HCT116 (cell line): ENCODE data around the gene MTF2. TPM values are rescaled to one million over a fixed set of nuclear protein-coding genes. Genes with fewer than 3 reads are reported as not detected.

ENCODE experiments used
- ATAC-seq: fragments of 200-7000 bp; cut with Tn5 transposase; 2 replicates; pipeline ENCODE4 v1.9.1; 2020; ENCODE audit warnings: mild to moderate bottlenecking, moderate library complexity
- BruUV-seq: library from RNA; stranded (reverse); fragments of 400-500 nt; replicated peaks from 2 replicates; lab custom pipeline; 2021; lab: Mats Ljungman, UMichigan
- CTCF ChIA-PET: fragments of 300-600 bp; sonication (Branson Sonifier 250); formaldehyde crosslinking; loops from one replicate; lab custom pipeline; 2021; ENCODE audit warnings: antibody characterized with exemption; lab: Charles Lee
- POLR2A ChIA-PET: fragments of 300-600, 350-600 bp; sonication (Branson Sonifier 250); formaldehyde crosslinking; loops from one replicate; lab custom pipeline; 2021; ENCODE audit warnings: antibody characterized with exemption; lab: Charles Lee
- RAD21 ChIA-PET, 2 experiments: fragments of 300-600 bp; sonication (Branson Sonifier 250); formaldehyde crosslinking; loops; one replicate each; lab custom pipeline; 2023; ENCODE audit warnings: low total read pairs in 2 of 2; ENCODE audit not compliant: uncharacterized antibody in 2 of 2, unreplicated experiment in 2 of 2, low non-redundant PET in 1 of 2; lab: Charles Lee
- DNase-seq: peaks from one replicate; pipeline ENCODE4 v3.0.0-alpha.2; 2010; ENCODE audit warnings: low read depth, low spot score
- H2AFZ ChIP-seq: fragments of 200-600 bp; shearing (Covaris generic), sonication (generic); 2 replicates; pipeline ENCODE4 v1.6.1; 2017; ENCODE audit warnings: low read depth, mixed run types, mixed read lengths, antibody characterized with exemption, low read length; ENCODE audit not compliant: poor library complexity, severe bottlenecking
- H3K27ac ChIP-seq: 2 replicates; pipeline ENCODE4 v1.5.1; 2012; ENCODE audit warnings: low read depth, low read length
- H3K27me3 ChIP-seq: fragments of 200-600 bp; sonication (generic); 2 replicates; pipeline ENCODE4 v1.6.1; 2016; ENCODE audit warnings: mixed run types, low read length, mixed read lengths; ENCODE audit not compliant: insufficient read depth
- H3K36me3 ChIP-seq, 2 experiments: fragments of 200-500 bp in 1 of 2; fragments of 200-600 bp in 1 of 2; sonication (Bioruptor generic) in 1 of 2; sonication (generic) in 1 of 2; 2 replicates each; pipeline versions ENCODE4 v1.5.1 to v1.6.1; 2014 to 2016; ENCODE audit warnings: low read length in 2 of 2, inconsistent platforms in 1 of 2, mixed read lengths in 1 of 2, mixed run types in 1 of 2; ENCODE audit not compliant: insufficient read depth in 2 of 2, control insufficient read depth in 1 of 2
- H3K4me1 ChIP-seq, 2 experiments: fragments of 200-600 bp in 1 of 2; sonication (generic) in 1 of 2; 2 replicates each; pipeline versions ENCODE4 v1.5.1 to v1.6.1; 2012 to 2017; ENCODE audit warnings: low read length in 2 of 2, inconsistent platforms in 1 of 2, mild to moderate bottlenecking in 1 of 2, mixed read lengths in 1 of 2, mixed run types in 1 of 2, moderate library complexity in 1 of 2; ENCODE audit not compliant: insufficient read depth in 2 of 2, control insufficient read depth in 1 of 2
- H3K4me2 ChIP-seq: fragments of 200-600 bp; sonication (generic); 2 replicates; pipeline ENCODE4 v1.6.1; 2017; ENCODE audit warnings: mixed run types, low read length, mixed read lengths
- H3K4me3 ChIP-seq, 2 experiments: fragments of 200-600 bp in 1 of 2; sonication (generic) in 1 of 2; replicated peaks in 1 of 2; 2 replicates each; pipeline ENCODE4 v1.5.1; 2011 to 2016; ENCODE audit warnings: low read length in 2 of 2, control low read depth in 1 of 2, low read depth in 1 of 2, mild to moderate bottlenecking in 1 of 2, mixed read lengths in 1 of 2, mixed run types in 1 of 2
- H3K79me2 ChIP-seq: fragments of 200-600 bp; sonication (generic); 2 replicates; pipeline ENCODE4 v1.6.1; 2017; ENCODE audit warnings: mild to moderate bottlenecking, mixed run types, low read length, moderate library complexity, mixed read lengths; ENCODE audit not compliant: insufficient read depth
- H3K9ac ChIP-seq: fragments of 200-600 bp; sonication (generic); 2 replicates; pipeline ENCODE4 v1.6.1; 2016; ENCODE audit warnings: low read length, mixed read lengths
- H3K9me2 ChIP-seq: fragments of 200-600 bp; sonication (generic), shearing (Covaris generic); 2 replicates; pipeline ENCODE4 v1.6.1; 2017; ENCODE audit warnings: mixed run types, mild to moderate bottlenecking, moderate library complexity; ENCODE audit not compliant: insufficient read depth
- H3K9me3 ChIP-seq, 2 experiments: fragments of 200-500 bp in 1 of 2; fragments of 200-600 bp in 1 of 2; sonication (Bioruptor generic) in 1 of 2; sonication (generic) in 1 of 2; 2 replicates each; pipeline ENCODE4 v1.6.1; 2014 to 2017; ENCODE audit warnings: low read length in 2 of 2, mixed read lengths in 2 of 2, inconsistent platforms in 1 of 2, low read depth in 1 of 2, mild to moderate bottlenecking in 1 of 2, mixed run types in 1 of 2, moderate library complexity in 1 of 2; ENCODE audit not compliant: control insufficient read depth in 1 of 2, insufficient read depth in 1 of 2
- H4K20me1 ChIP-seq: fragments of 200-600 bp; sonication (generic), shearing (Covaris generic); 2 replicates; pipeline ENCODE4 v1.6.1; 2017; ENCODE audit warnings: mixed run types, mild to moderate bottlenecking, moderate library complexity; ENCODE audit not compliant: insufficient read depth
- EGR1 ChIP-seq: IDR thresholded peaks from 2 replicates; pipeline ENCODE4 v1.6.1; 2012; ENCODE audit warnings: low read depth
- ELF1 ChIP-seq: IDR thresholded peaks from 2 replicates; pipeline ENCODE4 v1.6.1; 2012; ENCODE audit warnings: low read depth, borderline replicate concordance
- EZH2 ChIP-seq: fragments of 200-600 bp; sonication (generic); IDR thresholded peaks from 2 replicates; pipeline ENCODE4 v1.6.1; 2017; ENCODE audit warnings: antibody characterized with exemption, mixed run types
- EZH2phosphoT487 ChIP-seq: fragments of 200-600 bp; IDR thresholded peaks from 2 replicates; pipeline ENCODE4 v1.6.1; 2018; ENCODE audit warnings: antibody characterized with exemption, borderline replicate concordance
- JUND ChIP-seq: IDR thresholded peaks from 2 replicates; pipeline ENCODE4 v1.6.1; 2012
- RAD21 ChIP-seq: IDR thresholded peaks from 2 replicates; pipeline ENCODE4 v1.6.1; 2012; ENCODE audit warnings: low read depth, mild to moderate bottlenecking
- SIN3A ChIP-seq: IDR thresholded peaks from 2 replicates; pipeline ENCODE4 v1.6.1; 2012; ENCODE audit warnings: low read depth
- SP1 ChIP-seq: IDR thresholded peaks from 2 replicates; pipeline ENCODE4 v1.6.1; 2012; ENCODE audit warnings: low read depth
- TCF7L2 ChIP-seq: IDR thresholded peaks from 2 replicates; pipeline ENCODE4 v1.7.0; 2011; ENCODE audit warnings: borderline replicate concordance, inconsistent platforms; ENCODE audit not compliant: insufficient read depth, insufficient read length; ENCODE audit errors: extremely low read depth
- ZFX ChIP-seq: fragments of 450-650 bp; IDR thresholded peaks from 2 replicates; pipeline ENCODE4 v1.6.1; 2017
- intact Hi-C: fragments of 100-400 bp; cut with micrococcal nuclease; formaldehyde crosslinking; loops from 2 replicates; pipeline ENCODE4 v1.10.0; 2022
- total RNA-seq: library from RNA; stranded (reverse); gene quantifications from one replicate; pipeline ENCODE4 v1.2.1, GENCODE V29; 2021; ENCODE audit not compliant: unreplicated experiment
- TF ChIP-seq, protein P1 (sequence below), 3 experiments: fragments of 200-600 bp in 1 of 3; sonication (generic) in 1 of 3; IDR thresholded peaks in 2 of 3; conservative IDR thresholded peaks in 1 of 3; 2 replicates each; pipeline ENCODE4 v1.5.1; 2012 to 2017; ENCODE audit warnings: low read depth in 2 of 3, low read length in 2 of 3, antibody characterized with exemption in 1 of 3, borderline replicate concordance in 1 of 3, control low read depth in 1 of 3, mild to moderate bottlenecking in 1 of 3, mixed read lengths in 1 of 3, mixed run types in 1 of 3, moderate library complexity in 1 of 3; ENCODE audit not compliant: insufficient read depth in 1 of 3
- TF ChIP-seq, protein P2 (sequence below): IDR thresholded peaks from 2 replicates; pipeline ENCODE4 v1.6.1; 2012
- TF ChIP-seq, protein P3 (sequence below): IDR thresholded peaks from 2 replicates; pipeline ENCODE4 v1.6.1; 2012; ENCODE audit warnings: low read depth

Gene MTF2
- total RNA-seq, 1 experiment from 2014 or later = 45.5 TPM

DNA sequence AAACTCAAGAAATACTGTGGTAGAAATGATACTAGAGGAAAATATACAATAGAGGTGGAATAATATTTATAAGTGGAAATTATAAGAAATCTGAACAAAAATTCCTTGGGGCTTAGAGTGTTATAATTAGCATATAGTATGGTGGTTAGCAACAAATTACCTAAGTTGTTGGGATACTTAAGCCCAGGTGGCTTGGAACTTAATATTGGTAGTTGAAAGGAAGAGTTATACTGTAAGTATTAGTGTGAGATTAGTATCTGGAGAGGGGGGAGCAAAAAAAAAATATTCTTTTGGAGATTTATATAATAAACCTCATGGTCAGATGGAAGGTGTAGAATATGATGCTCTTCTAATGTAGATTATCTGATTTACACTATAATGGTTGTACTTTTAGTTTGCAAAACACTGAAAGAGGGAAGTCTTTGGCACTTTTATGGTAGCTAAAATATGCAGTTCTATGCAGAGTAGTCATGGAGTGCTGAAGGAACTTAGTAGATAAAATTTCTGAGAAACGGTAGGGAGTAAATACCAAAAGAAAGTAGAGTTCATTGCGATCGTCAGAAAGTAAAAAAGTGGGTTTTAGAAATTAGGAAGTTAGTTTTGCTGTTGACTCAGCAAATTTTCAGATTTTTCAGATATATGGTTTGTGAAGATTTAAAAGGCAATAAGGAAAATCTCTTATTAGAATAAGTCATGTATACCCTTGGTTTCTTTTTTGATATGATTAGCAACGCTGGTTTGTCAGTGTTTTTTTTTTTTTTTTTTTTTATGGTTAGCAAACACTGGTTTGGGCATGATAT is 45.7 kb downstream of the MTF2 start:
- Histone ChIP-seq H3K36me3 (peaks cover 7 to 14% of the 10 kb centered on the region in 2 experiments; a peak in 3 of 4 replicates), H4K20me1 (no peaks in the 10 kb centered on the region; the same call in 1 of the 2 replicates), H3K27me3 (no peaks in the 10 kb centered on the region), H3K9me2 (no peaks in the 10 kb centered on the region), H3K27ac (no peak overlapping the region), H3K9ac (no peak overlapping the region), H3K4me1 (no peaks in the 10 kb centered on the region), H2AFZ (no peak overlapping the region), H3K79me2 (no peaks in the 10 kb centered on the region), H3K9me3 (no peaks in the 10 kb centered on the region), H3K4me2 (no peak overlapping the region), H3K4me3 (no peak overlapping the region)
- DNase-seq (no peak), ATAC-seq (no peak)
- RAD21 ChIA-PET = no interaction called here
- POLR2A ChIA-PET = no interaction called here
- TF ChIP-seq, protein P1, sequence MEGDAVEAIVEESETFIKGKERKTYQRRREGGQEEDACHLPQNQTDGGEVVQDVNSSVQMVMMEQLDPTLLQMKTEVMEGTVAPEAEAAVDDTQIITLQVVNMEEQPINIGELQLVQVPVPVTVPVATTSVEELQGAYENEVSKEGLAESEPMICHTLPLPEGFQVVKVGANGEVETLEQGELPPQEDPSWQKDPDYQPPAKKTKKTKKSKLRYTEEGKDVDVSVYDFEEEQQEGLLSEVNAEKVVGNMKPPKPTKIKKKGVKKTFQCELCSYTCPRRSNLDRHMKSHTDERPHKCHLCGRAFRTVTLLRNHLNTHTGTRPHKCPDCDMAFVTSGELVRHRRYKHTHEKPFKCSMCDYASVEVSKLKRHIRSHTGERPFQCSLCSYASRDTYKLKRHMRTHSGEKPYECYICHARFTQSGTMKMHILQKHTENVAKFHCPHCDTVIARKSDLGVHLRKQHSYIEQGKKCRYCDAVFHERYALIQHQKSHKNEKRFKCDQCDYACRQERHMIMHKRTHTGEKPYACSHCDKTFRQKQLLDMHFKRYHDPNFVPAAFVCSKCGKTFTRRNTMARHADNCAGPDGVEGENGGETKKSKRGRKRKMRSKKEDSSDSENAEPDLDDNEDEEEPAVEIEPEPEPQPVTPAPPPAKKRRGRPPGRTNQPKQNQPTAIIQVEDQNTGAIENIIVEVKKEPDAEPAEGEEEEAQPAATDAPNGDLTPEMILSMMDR (IDR thresholded peaks at IDR 0.05 in 2 of 3, conservative IDR thresholded peaks at IDR 0.05 in 1 of 3; ENCODE audit: borderline replicate concordance in 1 of 3, insufficient read depth in 1 of 3, low read depth in 2 of 3, low read length in 2 of 3) = no peak
- no peak for TF ChIP-seq EGR1
- no peak for TF ChIP-seq EZH2phosphoT487
- intact Hi-C loops = no loop called here
- no TSS peak for BruUV-seq
- CTCF ChIA-PET = no interaction called here

DNA sequence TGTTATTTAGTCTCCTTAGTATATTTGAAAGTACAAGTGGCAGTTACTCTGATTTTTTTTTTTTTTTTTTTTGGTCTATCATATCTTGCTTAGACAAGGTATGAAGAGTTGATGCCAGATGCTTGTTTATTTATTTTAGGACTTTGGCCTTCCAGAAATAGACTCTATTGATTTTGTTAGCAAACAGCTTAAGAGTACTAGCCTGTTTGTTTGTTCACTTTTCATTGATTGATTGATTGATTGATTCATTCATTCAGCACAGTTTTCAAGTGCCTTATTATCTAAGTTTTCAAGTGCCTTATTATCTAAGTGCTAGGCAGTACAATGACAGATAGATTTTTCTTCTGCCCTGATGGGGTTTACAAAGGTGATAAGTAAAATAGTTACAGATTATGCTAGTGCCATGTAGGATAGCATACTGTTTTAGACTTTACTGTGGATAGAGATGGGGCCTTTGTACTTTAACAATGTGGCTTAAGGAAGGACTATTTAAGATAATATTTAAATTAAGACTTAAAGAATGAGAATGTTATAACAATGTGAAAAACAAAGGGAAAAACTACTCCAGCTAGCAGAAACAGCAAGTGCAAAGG is 50.5 kb downstream of the MTF2 start:
- no peak overlapping the region for H3K9ac ChIP-seq
- no peaks in the 10 kb centered on the region; the same call in 1 of the 2 replicates for H4K20me1 ChIP-seq
- no peak for DNase-seq
- H3K9me3 ChIP-seq = no peaks in the 10 kb centered on the region
- no peak overlapping the region for H3K27ac ChIP-seq
- H3K36me3 ChIP-seq = peaks cover 13 to 24% of the 10 kb centered on the region in 2 experiments; a peak in 3 of 4 replicates
- no peak overlapping the region for H2AFZ ChIP-seq
- H3K4me2 ChIP-seq = no peak overlapping the region
- RAD21 ChIA-PET = no interaction called here
- H3K4me1 ChIP-seq = no peaks in the 10 kb centered on the region
- no peaks in the 10 kb centered on the region for H3K27me3 ChIP-seq
- BruUV-seq = no TSS peak
- H3K79me2 ChIP-seq = no peaks in the 10 kb centered on the region
- POLR2A ChIA-PET = no interaction called here
- no peaks in the 10 kb centered on the region for H3K9me2 ChIP-seq
- intact Hi-C loops = no loop called here
- H3K4me3 ChIP-seq = no peak overlapping the region
- CTCF ChIA-PET = interaction anchor here (0.7 to 1.2 kb wide), 2 partner anchors 11 to 49 kb away, joined by 3 read pairs; no protein-coding TSS in a partner anchor
- ATAC-seq = no peak
- TF ChIP-seq, protein P2, sequence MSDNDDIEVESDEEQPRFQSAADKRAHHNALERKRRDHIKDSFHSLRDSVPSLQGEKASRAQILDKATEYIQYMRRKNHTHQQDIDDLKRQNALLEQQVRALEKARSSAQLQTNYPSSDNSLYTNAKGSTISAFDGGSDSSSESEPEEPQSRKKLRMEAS = no peak
- TF ChIP-seq JUND = no peak
- no peak for TF ChIP-seq EGR1
- TF ChIP-seq, protein P3, sequence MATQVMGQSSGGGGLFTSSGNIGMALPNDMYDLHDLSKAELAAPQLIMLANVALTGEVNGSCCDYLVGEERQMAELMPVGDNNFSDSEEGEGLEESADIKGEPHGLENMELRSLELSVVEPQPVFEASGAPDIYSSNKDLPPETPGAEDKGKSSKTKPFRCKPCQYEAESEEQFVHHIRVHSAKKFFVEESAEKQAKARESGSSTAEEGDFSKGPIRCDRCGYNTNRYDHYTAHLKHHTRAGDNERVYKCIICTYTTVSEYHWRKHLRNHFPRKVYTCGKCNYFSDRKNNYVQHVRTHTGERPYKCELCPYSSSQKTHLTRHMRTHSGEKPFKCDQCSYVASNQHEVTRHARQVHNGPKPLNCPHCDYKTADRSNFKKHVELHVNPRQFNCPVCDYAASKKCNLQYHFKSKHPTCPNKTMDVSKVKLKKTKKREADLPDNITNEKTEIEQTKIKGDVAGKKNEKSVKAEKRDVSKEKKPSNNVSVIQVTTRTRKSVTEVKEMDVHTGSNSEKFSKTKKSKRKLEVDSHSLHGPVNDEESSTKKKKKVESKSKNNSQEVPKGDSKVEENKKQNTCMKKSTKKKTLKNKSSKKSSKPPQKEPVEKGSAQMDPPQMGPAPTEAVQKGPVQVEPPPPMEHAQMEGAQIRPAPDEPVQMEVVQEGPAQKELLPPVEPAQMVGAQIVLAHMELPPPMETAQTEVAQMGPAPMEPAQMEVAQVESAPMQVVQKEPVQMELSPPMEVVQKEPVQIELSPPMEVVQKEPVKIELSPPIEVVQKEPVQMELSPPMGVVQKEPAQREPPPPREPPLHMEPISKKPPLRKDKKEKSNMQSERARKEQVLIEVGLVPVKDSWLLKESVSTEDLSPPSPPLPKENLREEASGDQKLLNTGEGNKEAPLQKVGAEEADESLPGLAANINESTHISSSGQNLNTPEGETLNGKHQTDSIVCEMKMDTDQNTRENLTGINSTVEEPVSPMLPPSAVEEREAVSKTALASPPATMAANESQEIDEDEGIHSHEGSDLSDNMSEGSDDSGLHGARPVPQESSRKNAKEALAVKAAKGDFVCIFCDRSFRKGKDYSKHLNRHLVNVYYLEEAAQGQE = no peak
- TF ChIP-seq SIN3A = no peak
- no peak for TF ChIP-seq SP1
- no peak for TF ChIP-seq TCF7L2
- no peak for TF ChIP-seq EZH2
- TF ChIP-seq ELF1 = no peak
- TF ChIP-seq ZFX = no peak
- no peak for TF ChIP-seq RAD21
